GM18502 (cell line): ENCODE data around the gene ALDH1A1.

Experiments
- ATAC-seq: cut with Tn5 transposase; IDR thresholded peaks from one replicate; pipeline ENCODE4 v1.9.1; 2021; ENCODE audit warnings: mild to moderate bottlenecking; ENCODE audit not compliant: unreplicated experiment, poor library complexity

Gene ALDH1A1

GRCh38 chr9:72921888-72922654 lies 30.8 kb downstream of the ALDH1A1 start:
- no peak for ATAC-seq

- ATAC-seq, result no peak
Observed at GRCh38 chr9:72919246-72919945, 33.5 kb downstream of the ALDH1A1 start.

GRCh38 chr9:72917892-72918509 lies 34.9 kb downstream of the ALDH1A1 start:
- ATAC-seq, result no peak

- ATAC-seq, result no peak
Observed at GRCh38 chr9:72915659-72916058, 37.2 kb downstream of the ALDH1A1 start.

GRCh38 chr9:72914750-72915149 lies 38.1 kb downstream of the ALDH1A1 start:
- ATAC-seq, result no peak

- no peak for ATAC-seq
Observed at GRCh38 chr9:72913382-72914009, 39.4 kb downstream of the ALDH1A1 start.

- ATAC-seq, result no peak
Observed at GRCh38 chr9:72912476-72913381, 40.1 kb downstream of the ALDH1A1 start.

DNA sequence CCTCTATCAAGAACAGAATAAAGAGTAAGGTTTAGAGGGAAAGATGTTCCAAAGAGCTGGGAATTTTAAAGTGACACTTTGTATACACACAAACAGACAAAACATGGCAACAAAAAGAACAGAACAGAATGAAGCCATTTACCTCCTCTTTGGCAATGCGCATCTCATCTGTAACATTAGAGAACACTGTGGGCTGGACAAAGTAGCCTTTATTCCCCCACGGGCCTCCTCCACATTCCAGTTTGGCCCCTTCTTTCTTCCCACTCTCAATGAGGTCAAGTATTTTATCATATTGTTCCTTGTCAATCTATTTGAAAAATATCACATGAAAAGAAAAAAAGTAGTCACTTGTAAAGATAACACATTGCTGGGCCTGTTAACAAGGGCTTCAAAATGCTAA lies 41.0 kb downstream of the ALDH1A1 start:
- no peak for ATAC-seq

DNA sequence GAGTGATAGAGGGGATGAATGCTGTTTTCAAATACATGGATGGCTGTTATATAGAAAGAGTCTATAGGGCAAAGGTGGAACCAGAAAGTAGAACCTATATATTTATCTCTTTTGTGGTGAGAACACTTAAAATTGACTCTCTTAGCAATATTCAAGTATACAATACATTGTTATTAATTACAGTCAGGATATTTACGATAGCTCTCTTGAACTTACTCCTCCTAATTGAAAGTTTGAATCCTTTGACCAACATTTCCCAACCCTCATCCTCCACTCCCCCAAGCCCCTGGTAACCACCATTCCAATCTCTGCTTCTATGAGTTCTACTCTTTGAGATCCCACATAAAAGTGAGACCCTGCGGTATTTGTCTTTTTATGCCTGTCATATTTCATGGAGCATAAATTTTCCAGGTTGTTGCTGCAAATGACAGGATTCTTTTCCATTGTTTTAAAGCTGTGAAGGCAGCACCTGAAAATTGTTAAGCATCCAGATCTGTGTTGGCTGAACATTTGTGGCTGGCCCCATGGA lies 41.5 kb downstream of the ALDH1A1 start:
- ATAC-seq, result no peak

- no peak for ATAC-seq
Observed at GRCh38 chr9:72909428-72909827, 43.4 kb downstream of the ALDH1A1 start.

GRCh38 chr9:72907421-72907820 lies 45.4 kb downstream of the ALDH1A1 start:
- ATAC-seq, result no peak

DNA sequence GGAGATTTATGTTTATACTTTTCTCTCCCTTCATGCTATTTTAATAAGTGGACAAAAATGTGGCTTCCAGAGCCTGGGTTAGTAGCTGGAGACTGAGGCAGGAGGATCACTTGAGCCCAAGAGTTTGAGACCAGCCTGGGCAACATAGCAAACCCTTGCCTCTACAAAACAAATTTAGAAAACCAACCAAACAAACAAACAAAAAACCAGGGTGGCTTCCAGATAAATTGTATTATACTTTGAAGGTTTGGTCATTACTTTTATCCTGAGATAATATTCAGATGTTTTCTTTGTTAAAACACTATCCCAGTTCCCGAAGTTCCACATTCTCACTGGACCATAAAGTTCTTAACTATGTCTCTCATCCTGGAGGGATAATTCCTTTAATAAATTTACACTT lies 46.0 kb downstream of the ALDH1A1 start:
- ATAC-seq, result no peak

- ATAC-seq, result no peak
Observed at GRCh38 chr9:72905514-72906480, 47.1 kb downstream of the ALDH1A1 start.

- ATAC-seq, result no peak
Observed at GRCh38 chr9:72904267-72905093, 48.4 kb downstream of the ALDH1A1 start.

DNA sequence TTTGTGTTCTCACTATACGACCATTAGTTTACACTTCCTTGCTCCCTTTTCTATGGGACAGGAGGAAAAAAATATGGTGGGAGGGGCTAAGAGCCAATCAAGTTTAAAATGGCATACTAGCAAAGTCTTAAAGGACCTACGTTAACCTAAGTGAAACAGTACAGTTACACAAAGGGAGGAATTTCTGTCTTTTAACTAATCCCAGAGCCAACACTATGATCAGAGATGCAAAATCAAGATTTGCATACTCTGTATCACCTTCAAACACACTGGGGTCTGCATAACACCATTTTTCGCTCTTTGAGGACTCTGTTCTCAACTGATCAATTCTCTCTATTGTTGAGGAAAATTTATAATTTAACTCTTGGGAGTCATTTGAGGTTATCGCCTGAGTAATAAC lies 49.8 kb downstream of the ALDH1A1 start:
- ATAC-seq, result no peak

DNA sequence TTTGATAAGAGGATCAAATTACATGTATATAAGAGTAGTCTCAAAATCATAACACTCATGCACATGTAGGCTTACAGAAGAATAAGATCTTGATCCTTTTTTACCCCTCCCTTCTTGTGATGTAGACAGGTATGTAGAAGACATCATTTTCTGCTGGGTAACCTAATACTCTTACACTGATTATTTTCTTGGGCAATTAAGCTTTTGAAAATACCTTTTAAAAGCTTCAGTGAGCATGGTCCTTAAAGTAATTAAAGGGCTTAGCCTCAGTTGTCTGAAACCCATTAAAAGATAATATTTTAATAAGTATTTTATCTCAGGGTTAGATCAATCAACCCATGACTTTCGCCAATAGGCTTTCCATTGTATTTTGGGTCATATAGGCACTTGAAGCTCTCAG lies 50.6 kb downstream of the ALDH1A1 start:
- no peak for ATAC-seq

DNA sequence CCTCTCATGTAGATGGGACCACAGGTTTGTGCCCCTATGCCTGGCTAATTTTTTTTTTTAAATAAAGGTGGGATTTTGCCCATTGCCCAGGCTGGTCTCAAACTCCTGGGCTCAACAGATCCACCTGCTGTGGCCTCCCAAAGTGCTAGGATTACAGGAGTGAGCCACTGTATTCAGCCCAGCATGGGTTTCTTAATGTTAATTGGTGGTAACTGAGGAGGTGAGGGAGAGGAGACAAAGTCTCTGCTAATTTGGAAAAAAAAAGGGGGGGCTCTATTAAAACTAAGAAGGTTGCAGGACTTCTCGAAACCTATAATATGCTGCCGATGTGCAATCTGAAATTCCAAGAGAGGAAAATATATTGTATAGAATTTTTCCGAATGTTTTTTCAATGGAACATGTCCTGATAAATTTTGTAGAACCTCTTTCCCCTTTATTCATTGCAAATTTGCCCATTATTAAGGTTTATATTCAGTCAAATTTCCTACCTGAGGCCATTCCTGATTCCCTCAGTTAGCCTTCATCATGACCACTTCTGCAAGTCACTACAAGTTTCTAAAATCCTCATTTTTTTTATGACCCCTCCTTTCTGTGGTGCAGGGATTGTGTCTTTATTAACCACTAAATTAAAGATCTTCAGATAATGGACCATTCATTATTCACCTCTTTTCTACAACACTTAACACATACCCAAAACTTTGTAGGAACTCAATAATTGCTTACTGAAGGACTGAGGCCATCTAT lies 52.9 kb downstream of the ALDH1A1 start:
- no peak for ATAC-seq
